Measurements from ENCODE around the gene PRODH.
"Not testable (repeated sequence)": the region's sequence is repeated elsewhere in the genome, so short reads cannot be mapped to it uniquely, and the experiment has no call there.

Gene PRODH

DNA sequence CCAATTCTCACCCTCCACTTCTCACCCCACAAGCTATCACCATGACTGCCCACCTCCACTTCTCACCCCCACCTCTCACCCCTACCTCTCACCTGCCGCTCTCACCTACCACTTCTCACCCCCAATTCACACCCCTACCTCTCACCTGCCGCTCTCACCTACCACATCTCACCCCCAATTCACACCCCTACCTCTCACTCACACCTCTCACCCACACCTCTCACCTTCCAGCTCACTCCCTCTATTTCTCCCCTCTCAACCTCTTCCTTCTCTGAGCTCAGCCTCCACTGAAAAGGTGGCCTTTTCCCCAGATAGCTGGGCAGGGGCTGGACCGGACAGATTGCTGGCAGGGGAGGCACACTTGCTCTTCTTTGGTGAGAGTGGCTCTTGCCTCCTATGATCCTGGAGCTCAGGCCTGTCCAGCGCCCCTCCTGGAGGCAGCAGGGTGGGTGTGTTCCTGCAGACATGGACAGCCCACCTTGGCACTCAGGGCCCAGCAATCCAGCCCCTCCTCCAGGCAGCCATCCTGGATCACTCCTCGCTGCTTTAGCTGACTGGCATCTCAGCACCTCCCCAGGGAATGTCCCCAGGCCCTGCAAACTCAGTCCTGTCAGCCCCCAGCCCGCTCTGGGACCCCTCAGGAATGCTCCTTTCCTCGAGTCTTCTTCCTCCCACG is 25.7 kb upstream of the PRODH start:
- DNase-seq; H3K4me1 ChIP-seq (ENCODE audit: control extremely low read depth in 1 of 4, control insufficient read depth in 4 of 4, insufficient read depth in 4 of 4, low read length in 3 of 4); H3K36me3 ChIP-seq (ENCODE audit: control insufficient read depth in 4 of 4, insufficient read depth in 4 of 4, low read length in 3 of 4); H3K27me3 ChIP-seq (replicated peaks in 2 of 5; ENCODE audit: control insufficient read depth in 4 of 5, insufficient read depth in 5 of 5, low read length in 4 of 5); H3K9me3 ChIP-seq (ENCODE audit: control extremely low read depth in 1 of 5, control insufficient read depth in 4 of 5, insufficient read depth in 2 of 5, low read depth in 1 of 5, low read length in 4 of 5); H3K4me3 ChIP-seq (ENCODE audit: control insufficient read depth in 1 of 7, extremely low read depth in 1 of 7, insufficient read depth in 4 of 7, low read depth in 2 of 7, low read length in 6 of 7); H3K27ac ChIP-seq (ENCODE audit: insufficient read depth in 1 of 2, low read depth in 1 of 2, low read length in 2 of 2, poor library complexity in 1 of 2, severe bottlenecking in 2 of 2); POLR2A ChIA-PET: not testable (repeated sequence)
- 100% methylated on average over 5 of the region's 8 CpGs for WGBS (ENCODE audit: insufficient coverage)
- CTCF ChIA-PET: interaction anchor here (1.2 kb wide), 1 partner anchor 949 kb away, joined by 3 read pairs; no protein-coding TSS in a partner anchor

DNA sequence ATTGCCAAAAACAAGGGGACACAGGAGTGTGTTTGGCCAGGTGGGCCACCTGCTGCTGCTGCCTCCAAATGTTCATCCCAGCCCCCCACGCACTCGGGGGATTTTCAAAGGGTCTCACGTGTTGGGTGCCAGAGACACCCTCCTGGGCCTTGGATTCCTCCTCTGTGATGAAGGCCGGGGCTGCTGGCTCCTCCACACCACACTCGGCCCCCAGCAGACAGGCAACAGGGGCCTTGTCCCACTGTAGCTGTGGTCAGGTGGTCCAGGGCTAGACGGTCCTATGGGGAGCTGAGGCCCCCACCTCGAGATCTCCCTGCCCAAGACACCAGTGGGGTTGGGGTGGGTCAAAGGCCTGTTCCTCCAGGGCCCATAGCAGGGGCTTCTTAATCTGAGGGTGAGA is 25.1 kb upstream of the PRODH start:
- H3K27me3 ChIP-seq (replicated peaks in 2 of 5; ENCODE audit: control insufficient read depth in 4 of 5, insufficient read depth in 5 of 5, low read length in 4 of 5); H3K4me1 ChIP-seq (ENCODE audit: control extremely low read depth in 1 of 4, control insufficient read depth in 4 of 4, insufficient read depth in 4 of 4, low read length in 3 of 4); H3K9me3 ChIP-seq (ENCODE audit: control extremely low read depth in 1 of 5, control insufficient read depth in 4 of 5, insufficient read depth in 2 of 5, low read depth in 1 of 5, low read length in 4 of 5); CTCF ChIA-PET; DNase-seq; H3K36me3 ChIP-seq (ENCODE audit: control insufficient read depth in 4 of 4, insufficient read depth in 4 of 4, low read length in 3 of 4); H3K27ac ChIP-seq (ENCODE audit: insufficient read depth in 1 of 2, low read depth in 1 of 2, low read length in 2 of 2, poor library complexity in 1 of 2, severe bottlenecking in 2 of 2); POLR2A ChIA-PET; H3K4me3 ChIP-seq (ENCODE audit: control insufficient read depth in 1 of 7, extremely low read depth in 1 of 7, insufficient read depth in 4 of 7, low read depth in 2 of 7, low read length in 6 of 7): not testable (repeated sequence)
- WGBS (ENCODE audit: insufficient coverage): 100% methylated on average over 3 of the region's 7 CpGs

DNA sequence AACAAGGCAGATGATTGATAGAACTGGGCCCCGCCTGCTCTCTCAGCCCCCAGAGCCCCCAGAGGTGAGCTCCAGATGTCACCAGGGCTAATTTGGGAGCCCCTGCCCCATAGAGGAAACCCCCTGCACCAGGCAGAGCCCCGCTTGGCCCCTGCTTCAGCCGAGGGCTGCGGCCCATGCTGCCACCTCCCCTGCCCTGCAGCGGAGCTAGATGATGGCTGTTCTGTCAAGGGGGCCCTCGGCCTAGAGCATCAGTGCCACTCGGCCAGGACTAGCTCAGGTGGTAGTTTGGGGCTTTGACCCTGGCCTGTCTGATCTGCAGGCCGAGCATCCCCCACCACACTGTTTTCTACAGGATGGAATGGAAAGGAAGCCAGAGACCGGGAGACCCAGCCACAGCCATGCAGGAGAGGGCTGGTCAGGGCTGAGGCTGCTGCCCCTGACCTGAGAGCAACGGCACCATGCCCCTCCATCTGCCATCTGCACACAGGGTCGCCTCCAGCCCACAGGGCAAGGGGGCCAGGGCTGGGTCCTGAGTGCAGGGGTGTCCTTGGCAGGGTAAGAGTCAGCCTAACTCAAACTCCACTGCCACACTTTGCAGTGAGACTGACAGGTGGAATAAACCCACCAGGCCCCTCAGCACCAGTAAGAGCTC is 24.2 kb upstream of the PRODH start:
- H3K4me1 ChIP-seq (ENCODE audit: control extremely low read depth in 1 of 4, control insufficient read depth in 4 of 4, insufficient read depth in 4 of 4, low read length in 3 of 4); CTCF ChIA-PET; H3K36me3 ChIP-seq (ENCODE audit: control insufficient read depth in 4 of 4, insufficient read depth in 4 of 4, low read length in 3 of 4); DNase-seq; H3K9me3 ChIP-seq (ENCODE audit: control extremely low read depth in 1 of 5, control insufficient read depth in 4 of 5, insufficient read depth in 2 of 5, low read depth in 1 of 5, low read length in 4 of 5); H3K4me3 ChIP-seq (ENCODE audit: control insufficient read depth in 1 of 7, extremely low read depth in 1 of 7, insufficient read depth in 4 of 7, low read depth in 2 of 7, low read length in 6 of 7); H3K27ac ChIP-seq (ENCODE audit: insufficient read depth in 1 of 2, low read depth in 1 of 2, low read length in 2 of 2, poor library complexity in 1 of 2, severe bottlenecking in 2 of 2); POLR2A ChIA-PET; H3K27me3 ChIP-seq (replicated peaks in 2 of 5; ENCODE audit: control insufficient read depth in 4 of 5, insufficient read depth in 5 of 5, low read length in 4 of 5): not testable (repeated sequence)
- 94% methylated on average over 8 of the region's 11 CpGs for WGBS (ENCODE audit: insufficient coverage)

DNA sequence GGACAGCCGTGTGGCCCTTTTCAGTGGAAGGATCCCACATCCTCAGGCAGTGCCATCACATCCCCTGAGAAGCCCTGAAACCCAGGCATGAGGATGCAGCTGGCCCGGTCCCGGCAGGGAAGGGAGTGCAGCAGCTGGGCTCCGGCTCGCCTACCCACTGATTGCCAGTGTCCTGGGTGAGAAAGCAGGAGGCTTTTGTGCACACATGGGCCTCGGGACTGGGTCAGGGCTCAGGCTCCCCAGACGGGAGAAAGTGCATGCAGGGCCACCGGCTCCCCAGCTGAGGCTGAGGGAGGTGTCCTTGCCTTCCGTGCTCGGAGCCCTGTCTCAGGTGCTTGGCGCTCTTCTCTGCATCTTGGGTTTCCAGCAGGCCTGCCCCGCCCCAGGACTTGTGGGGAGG is 23.6 kb upstream of the PRODH start:
- 89% methylated on average over 3 of the region's 12 CpGs for WGBS (ENCODE audit: insufficient coverage)

DNA sequence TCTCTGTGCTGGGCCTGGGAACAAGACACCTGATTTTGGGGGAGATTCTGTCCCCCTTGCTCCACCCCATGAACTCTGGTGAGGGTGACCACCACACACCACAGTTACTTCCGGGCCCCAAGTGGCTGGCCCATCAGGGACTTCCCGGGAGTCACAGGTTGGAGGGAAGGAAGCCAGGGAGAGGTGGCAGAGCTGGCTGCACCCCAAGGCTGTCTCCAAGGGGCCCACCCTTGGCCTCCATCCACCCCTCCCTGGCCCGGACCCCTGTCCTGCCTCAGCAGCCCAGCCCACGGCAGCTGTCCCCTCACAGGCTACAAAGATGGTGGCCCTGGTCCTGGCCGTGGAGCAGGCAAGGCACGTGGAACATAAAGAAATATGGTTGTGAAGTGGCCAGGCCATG is 23.2 kb upstream of the PRODH start:
- H3K27me3 ChIP-seq (replicated peaks in 2 of 5; ENCODE audit: control insufficient read depth in 4 of 5, insufficient read depth in 5 of 5, low read length in 4 of 5); H3K9me3 ChIP-seq (ENCODE audit: control extremely low read depth in 1 of 5, control insufficient read depth in 4 of 5, insufficient read depth in 2 of 5, low read depth in 1 of 5, low read length in 4 of 5); H3K4me3 ChIP-seq (ENCODE audit: control insufficient read depth in 1 of 7, extremely low read depth in 1 of 7, insufficient read depth in 4 of 7, low read depth in 2 of 7, low read length in 6 of 7); CTCF ChIA-PET; H3K27ac ChIP-seq (ENCODE audit: insufficient read depth in 1 of 2, low read depth in 1 of 2, low read length in 2 of 2, poor library complexity in 1 of 2, severe bottlenecking in 2 of 2); DNase-seq; H3K36me3 ChIP-seq (ENCODE audit: control insufficient read depth in 4 of 4, insufficient read depth in 4 of 4, low read length in 3 of 4); H3K4me1 ChIP-seq (ENCODE audit: control extremely low read depth in 1 of 4, control insufficient read depth in 4 of 4, insufficient read depth in 4 of 4, low read length in 3 of 4); POLR2A ChIA-PET: not testable (repeated sequence)
- no CpG with 5 or more reads among the region's 6 CpGs for WGBS (ENCODE audit: insufficient coverage)

More for the DNA sequence above, 23.6 kb upstream of the PRODH start:
- H3K27me3 ChIP-seq (replicated peaks in 2 of 5; ENCODE audit: control insufficient read depth in 4 of 5, insufficient read depth in 5 of 5, low read length in 4 of 5); CTCF ChIA-PET; H3K9me3 ChIP-seq (ENCODE audit: control extremely low read depth in 1 of 5, control insufficient read depth in 4 of 5, insufficient read depth in 2 of 5, low read depth in 1 of 5, low read length in 4 of 5); H3K36me3 ChIP-seq (ENCODE audit: control insufficient read depth in 4 of 4, insufficient read depth in 4 of 4, low read length in 3 of 4); H3K4me1 ChIP-seq (ENCODE audit: control extremely low read depth in 1 of 4, control insufficient read depth in 4 of 4, insufficient read depth in 4 of 4, low read length in 3 of 4); H3K4me3 ChIP-seq (ENCODE audit: control insufficient read depth in 1 of 7, extremely low read depth in 1 of 7, insufficient read depth in 4 of 7, low read depth in 2 of 7, low read length in 6 of 7); POLR2A ChIA-PET; DNase-seq; H3K27ac ChIP-seq (ENCODE audit: insufficient read depth in 1 of 2, low read depth in 1 of 2, low read length in 2 of 2, poor library complexity in 1 of 2, severe bottlenecking in 2 of 2): not testable (repeated sequence)

DNA sequence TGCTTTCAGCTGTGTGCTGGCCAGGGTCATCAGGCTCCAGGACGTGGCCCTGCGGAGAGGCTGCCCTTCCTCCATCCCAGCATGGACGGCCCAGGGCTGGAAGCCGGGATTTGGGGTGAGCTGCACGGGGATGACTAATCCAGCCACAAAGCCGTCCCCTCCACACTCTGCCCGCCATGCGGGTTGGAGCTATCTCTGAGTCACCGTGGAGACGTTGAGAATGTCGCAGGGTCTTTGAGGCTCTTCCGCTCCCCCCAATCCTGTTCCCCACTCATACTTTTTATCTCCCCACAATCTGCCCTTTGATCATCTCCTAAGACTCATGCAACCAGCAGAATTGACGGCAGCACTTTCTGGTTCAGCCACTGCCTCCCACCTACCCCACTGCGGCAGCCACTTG is 22.6 kb upstream of the PRODH start:
- H3K9me3 ChIP-seq (ENCODE audit: control extremely low read depth in 1 of 5, control insufficient read depth in 4 of 5, insufficient read depth in 2 of 5, low read depth in 1 of 5, low read length in 4 of 5); H3K27me3 ChIP-seq (replicated peaks in 2 of 5; ENCODE audit: control insufficient read depth in 4 of 5, insufficient read depth in 5 of 5, low read length in 4 of 5); H3K36me3 ChIP-seq (ENCODE audit: control insufficient read depth in 4 of 4, insufficient read depth in 4 of 4, low read length in 3 of 4); POLR2A ChIA-PET; H3K4me1 ChIP-seq (ENCODE audit: control extremely low read depth in 1 of 4, control insufficient read depth in 4 of 4, insufficient read depth in 4 of 4, low read length in 3 of 4); H3K27ac ChIP-seq (ENCODE audit: insufficient read depth in 1 of 2, low read depth in 1 of 2, low read length in 2 of 2, poor library complexity in 1 of 2, severe bottlenecking in 2 of 2); H3K4me3 ChIP-seq (ENCODE audit: control insufficient read depth in 1 of 7, extremely low read depth in 1 of 7, insufficient read depth in 4 of 7, low read depth in 2 of 7, low read length in 6 of 7); DNase-seq; CTCF ChIA-PET: not testable (repeated sequence)
- WGBS (ENCODE audit: insufficient coverage): 89% methylated on average over 10 of the region's 14 CpGs

DNA sequence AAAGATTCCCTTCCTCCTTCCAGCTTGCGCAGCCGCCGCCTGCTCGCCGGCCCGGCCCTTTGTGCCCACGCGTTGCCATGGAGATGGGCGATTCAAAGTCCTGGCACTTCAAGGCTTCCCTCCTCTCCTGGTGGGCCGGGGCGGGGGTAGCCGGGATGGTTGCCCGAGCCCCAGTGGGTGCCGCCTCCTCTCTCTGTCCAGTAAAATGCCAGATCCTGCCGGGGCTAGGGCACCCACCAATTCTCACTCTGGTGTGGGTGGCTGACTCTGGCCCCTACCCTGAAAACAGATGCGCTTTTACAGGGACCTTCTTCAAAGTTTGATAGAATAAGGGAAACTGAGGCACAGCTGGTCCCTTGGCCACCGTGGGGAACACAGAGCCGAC is 22.2 kb upstream of the PRODH start:
- POLR2A ChIA-PET; DNase-seq; H3K4me3 ChIP-seq (ENCODE audit: control insufficient read depth in 1 of 7, extremely low read depth in 1 of 7, insufficient read depth in 4 of 7, low read depth in 2 of 7, low read length in 6 of 7); H3K4me1 ChIP-seq (ENCODE audit: control extremely low read depth in 1 of 4, control insufficient read depth in 4 of 4, insufficient read depth in 4 of 4, low read length in 3 of 4); H3K27ac ChIP-seq (ENCODE audit: insufficient read depth in 1 of 2, low read depth in 1 of 2, low read length in 2 of 2, poor library complexity in 1 of 2, severe bottlenecking in 2 of 2); H3K36me3 ChIP-seq (ENCODE audit: control insufficient read depth in 4 of 4, insufficient read depth in 4 of 4, low read length in 3 of 4); H3K27me3 ChIP-seq (replicated peaks in 2 of 5; ENCODE audit: control insufficient read depth in 4 of 5, insufficient read depth in 5 of 5, low read length in 4 of 5); H3K9me3 ChIP-seq (ENCODE audit: control extremely low read depth in 1 of 5, control insufficient read depth in 4 of 5, insufficient read depth in 2 of 5, low read depth in 1 of 5, low read length in 4 of 5): not testable (repeated sequence)
- 94% methylated on average over 7 of the region's 18 CpGs for WGBS (ENCODE audit: insufficient coverage)
- CTCF ChIA-PET: interaction anchor here (0.6 kb wide), 1 partner anchor 533 kb away, joined by 4 read pairs; no protein-coding TSS in a partner anchor
